ENCODE results near the gene VEGFA. TPM values are rescaled to one million over a fixed set of nuclear protein-coding genes. Genes with fewer than 3 reads are reported as not detected.

VEGFA gene
- total RNA-seq, 4 donors from 2014 or later, result 510 to 1,437 (median 630) TPM

- TF ChIP-seq CTCF (IDR thresholded peaks at IDR 0.05) (no peak), POLR2A (IDR thresholded peaks at IDR 0.05) (no peak)
- H3K27me3 ChIP-seq, result no peaks in the 10 kb centered on the region
- intact Hi-C loops (cut with DNase I), result no loop called here
- H3K9me3 ChIP-seq, result no peaks in the 10 kb centered on the region
- peaks cover 0 to 18% of the 10 kb centered on the region in 2 donors for H3K4me1 ChIP-seq
- H3K36me3 ChIP-seq, result no peaks in the 10 kb centered on the region
- 68 to 71% methylated on average over 2 of the region's 2 CpGs for WGBS, 2 donors
- H3K4me3 ChIP-seq (replicated peaks in 1 of 3), result no peak overlapping the region
- DNase-seq, result no peak
- no peak overlapping the region for H3K27ac ChIP-seq
Observed at GRCh38 chr6:43741829-43742228, 28.2 kb upstream of the VEGFA start.

- Histone ChIP-seq H3K9me3 (no peaks in the 10 kb centered on the region), H3K4me1 (peaks cover 0 to 16% of the 10 kb centered on the region in 2 donors), H3K27me3 (no peaks in the 10 kb centered on the region), H3K4me3 (replicated peaks in 1 of 3) (no peak overlapping the region), H3K36me3 (no peaks in the 10 kb centered on the region), H3K27ac (no peak overlapping the region)
- WGBS, 2 donors, result 90 to 96% methylated on average over 3 of the region's 3 CpGs
- TF ChIP-seq CTCF (IDR thresholded peaks at IDR 0.05), result no peak
- no peak for TF ChIP-seq POLR2A (IDR thresholded peaks at IDR 0.05)
- intact Hi-C loops (cut with DNase I), result no loop called here
- DNase-seq, result no peak
Observed at GRCh38 chr6:43742285-43742684, 27.7 kb upstream of the VEGFA start.

- H3K27me3 ChIP-seq, result no peaks in the 10 kb centered on the region
- no peaks in the 10 kb centered on the region for H3K36me3 ChIP-seq
- no peak for TF ChIP-seq CTCF (IDR thresholded peaks at IDR 0.05)
- TF ChIP-seq POLR2A (IDR thresholded peaks at IDR 0.05), result no peak
- DNase-seq, result no peak
- no peak overlapping the region for H3K27ac ChIP-seq
- 84 to 85% methylated on average over 3 to 5 of the region's 9 CpGs for WGBS, 2 donors
- no peak overlapping the region for H3K4me3 ChIP-seq (replicated peaks in 1 of 3)
- no peaks in the 10 kb centered on the region for H3K9me3 ChIP-seq
- intact Hi-C loops (cut with DNase I), result no loop called here
- H3K4me1 ChIP-seq, result peaks cover 0 to 11% of the 10 kb centered on the region in 2 donors
Observed at GRCh38 chr6:43742931-43743632, 26.9 kb upstream of the VEGFA start.

GRCh38 chr6:43743682-43744381, 26.2 kb upstream of the VEGFA start:
- 61 to 81% methylated on average over 5 of the region's 5 CpGs for WGBS, 2 donors
- H3K4me3 ChIP-seq (replicated peaks in 1 of 3), result no peak overlapping the region
- TF ChIP-seq CTCF (IDR thresholded peaks at IDR 0.05) (no peak), POLR2A (IDR thresholded peaks at IDR 0.05) (no peak)
- no peaks in the 10 kb centered on the region for H3K27me3 ChIP-seq
- H3K36me3 ChIP-seq, result no peaks in the 10 kb centered on the region
- no peak for DNase-seq
- peaks cover 0 to 8% of the 10 kb centered on the region in 2 donors for H3K4me1 ChIP-seq
- intact Hi-C loops (cut with DNase I), result no loop called here
- H3K9me3 ChIP-seq, result no peaks in the 10 kb centered on the region
- no peak overlapping the region for H3K27ac ChIP-seq

- H3K4me3 ChIP-seq (replicated peaks in 1 of 3), result no peak overlapping the region
- no peaks in the 10 kb centered on the region for H3K36me3 ChIP-seq
- WGBS, 2 donors, result 91 to 93% methylated on average over 8 of the region's 8 CpGs
- H3K4me1 ChIP-seq, result peaks cover 0 to 4% of the 10 kb centered on the region in 2 donors
- no peak for DNase-seq
- no peaks in the 10 kb centered on the region for H3K27me3 ChIP-seq
- no peaks in the 10 kb centered on the region for H3K9me3 ChIP-seq
- TF ChIP-seq CTCF (IDR thresholded peaks at IDR 0.05) (no peak), POLR2A (IDR thresholded peaks at IDR 0.05) (no peak)
- intact Hi-C loops (cut with DNase I), result no loop called here
- H3K27ac ChIP-seq, result no peak overlapping the region
Observed at GRCh38 chr6:43744491-43744890, 25.5 kb upstream of the VEGFA start.
